HEK293 (cell line): ENCODE measurements around the gene ARPC3.

Experiments used
- CTCF ChIA-PET: fragments of 350-600 bp; formaldehyde crosslinking; extraction: SDS; loops from one replicate; lab custom pipeline; 2021; ENCODE audit warnings: antibody characterized with exemption; lab: Yijun Ruan, JAX
- POLR2A ChIA-PET: fragments of 300-600 bp; formaldehyde crosslinking; extraction: SDS; loops from one replicate; lab custom pipeline; 2020; ENCODE audit warnings: antibody characterized with exemption, inconsistent platforms; lab: Yijun Ruan, JAX
- H3K27ac ChIP-seq: fragments of 200-500 bp; sonication (Bioruptor generic); 2 replicates; pipeline ENCODE4 v1.5.1; 2014; ENCODE audit warnings: low read depth, low read length, control low read depth, inconsistent platforms; ENCODE audit errors: extremely low read depth
- H3K36me3 ChIP-seq, 2 experiments: fragments of 200-500 bp in 1 of 2; sonication (Bioruptor generic) in 1 of 2; 1 replicate in 1 of 2; 2 replicates in 1 of 2; pipeline ENCODE4 v1.5.1; 2014 to 2017; ENCODE audit warnings: inconsistent platforms in 2 of 2, low read length in 2 of 2; ENCODE audit not compliant: control insufficient read depth in 2 of 2, insufficient read depth in 1 of 2
- H3K4me1 ChIP-seq: fragments of 200-500 bp; sonication (Bioruptor generic); 2 replicates; pipeline ENCODE4 v1.5.1; 2014; ENCODE audit warnings: mild to moderate bottlenecking, low read length, inconsistent platforms; ENCODE audit not compliant: control insufficient read depth, insufficient read depth
- H3K4me3 ChIP-seq: 2 replicates; pipeline ENCODE4 v1.5.1; 2011; ENCODE audit warnings: low read depth, mild to moderate bottlenecking, control low read depth, low read length, moderate library complexity
- H3K9me3 ChIP-seq: fragments of 200-500 bp; sonication (Bioruptor generic); 2 replicates; pipeline ENCODE4 v1.5.1; 2014; ENCODE audit warnings: low read depth, low read length, inconsistent platforms; ENCODE audit not compliant: control insufficient read depth, insufficient read depth
- HIC1 ChIP-seq: fragments of 450-650 bp; formaldehyde crosslinking; IDR thresholded peaks from 2 replicates; pipeline ENCODE4 v1.5.1; 2016; ENCODE audit warnings: missing biosample characterization, missing genetic modification characterization
- KLF1 ChIP-seq: fragments of 450-650 bp; formaldehyde crosslinking; IDR thresholded peaks from 2 replicates; pipeline ENCODE4 v1.5.1; 2016; ENCODE audit warnings: missing biosample characterization, missing genetic modification characterization
- PATZ1 ChIP-seq: fragments of 450-650 bp; formaldehyde crosslinking; IDR thresholded peaks from 2 replicates; pipeline ENCODE4 v1.5.1; 2016; ENCODE audit warnings: missing biosample characterization, missing genetic modification characterization
- SALL2 ChIP-seq: fragments of 450-650 bp; formaldehyde crosslinking; IDR thresholded peaks from 2 replicates; pipeline ENCODE4 v1.5.0; 2017; ENCODE audit warnings: missing biosample characterization, mild to moderate bottlenecking, missing genetic modification characterization, borderline replicate concordance
- ZBTB11 ChIP-seq: fragments of 450-650 bp; formaldehyde crosslinking; conservative IDR thresholded peaks from 2 replicates; pipeline ENCODE4 v1.5.1; 2016; ENCODE audit warnings: low read depth, missing biosample characterization, missing genetic modification characterization
- ZBTB48 ChIP-seq: fragments of 450-650 bp; formaldehyde crosslinking; IDR thresholded peaks from 2 replicates; pipeline ENCODE4 v1.5.1; 2016; ENCODE audit warnings: missing biosample characterization, missing genetic modification characterization
- ZBTB8A ChIP-seq: fragments of 450-650 bp; formaldehyde crosslinking; IDR thresholded peaks from 2 replicates; pipeline ENCODE4 v1.5.1; 2016; ENCODE audit warnings: missing biosample characterization, missing genetic modification characterization
- ZFP3 ChIP-seq: fragments of 450-650 bp; formaldehyde crosslinking; IDR thresholded peaks from 2 replicates; pipeline ENCODE4 v1.5.1; 2016; ENCODE audit warnings: low read depth, missing biosample characterization, missing genetic modification characterization
- ZFP69B ChIP-seq: fragments of 450-650 bp; formaldehyde crosslinking; IDR thresholded peaks from 2 replicates; pipeline ENCODE4 v1.5.1; 2016; ENCODE audit warnings: missing biosample characterization, missing genetic modification characterization
- ZNF114 ChIP-seq: fragments of 450-650 bp; formaldehyde crosslinking; IDR thresholded peaks from 2 replicates; pipeline ENCODE4 v1.5.0; 2017; ENCODE audit warnings: missing biosample characterization, missing genetic modification characterization
- ZNF155 ChIP-seq: fragments of 450-650 bp; formaldehyde crosslinking; IDR thresholded peaks from 2 replicates; pipeline ENCODE4 v1.5.1; 2016; ENCODE audit warnings: missing biosample characterization, missing genetic modification characterization
- ZNF2 ChIP-seq: fragments of 450-650 bp; formaldehyde crosslinking; IDR thresholded peaks from 2 replicates; pipeline ENCODE4 v1.5.1; 2016; ENCODE audit warnings: missing biosample characterization, missing genetic modification characterization
- ZNF211 ChIP-seq: fragments of 450-650 bp; formaldehyde crosslinking; IDR thresholded peaks from 2 replicates; pipeline ENCODE4 v1.5.1; 2016; ENCODE audit warnings: low read depth, missing biosample characterization, missing genetic modification characterization
- ZNF302 ChIP-seq: fragments of 450-650 bp; formaldehyde crosslinking; IDR thresholded peaks from 2 replicates; pipeline ENCODE4 v1.5.1; 2016; ENCODE audit warnings: missing biosample characterization, missing genetic modification characterization, low read depth
- ZNF335 ChIP-seq: fragments of 450-650 bp; formaldehyde crosslinking; conservative IDR thresholded peaks from 2 replicates; pipeline ENCODE4 v1.5.1; 2016; ENCODE audit warnings: missing biosample characterization, missing genetic modification characterization
- ZNF366 ChIP-seq: fragments of 450-650 bp; formaldehyde crosslinking; conservative IDR thresholded peaks from 2 replicates; pipeline ENCODE4 v1.5.1; 2016; ENCODE audit warnings: missing biosample characterization, missing genetic modification characterization
- ZNF521 ChIP-seq: fragments of 450-650 bp; formaldehyde crosslinking; IDR thresholded peaks from 2 replicates; pipeline ENCODE4 v1.5.1; 2017; ENCODE audit warnings: missing biosample characterization, mild to moderate bottlenecking, missing genetic modification characterization
- ZNF530 ChIP-seq: fragments of 450-650 bp; formaldehyde crosslinking; IDR thresholded peaks from 2 replicates; pipeline ENCODE4 v1.5.1; 2016; ENCODE audit warnings: low read depth, missing biosample characterization, missing genetic modification characterization
- ZNF585B ChIP-seq: fragments of 450-650 bp; formaldehyde crosslinking; IDR thresholded peaks from 2 replicates; pipeline ENCODE4 v1.5.1; 2016; ENCODE audit warnings: missing biosample characterization, missing genetic modification characterization
- ZNF664 ChIP-seq: fragments of 450-650 bp; formaldehyde crosslinking; IDR thresholded peaks from 2 replicates; pipeline ENCODE4 v1.5.1; 2016; ENCODE audit warnings: missing biosample characterization, missing genetic modification characterization
- ZNF677 ChIP-seq: fragments of 450-650 bp; IDR thresholded peaks from 2 replicates; pipeline ENCODE4 v1.5.0; 2018; ENCODE audit warnings: missing biosample characterization, mild to moderate bottlenecking, missing genetic modification characterization, moderate library complexity
- ZNF692 ChIP-seq: fragments of 450-650 bp; formaldehyde crosslinking; IDR thresholded peaks from 2 replicates; pipeline ENCODE4 v1.5.1; 2016; ENCODE audit warnings: missing biosample characterization, missing genetic modification characterization
- ZNF704 ChIP-seq: fragments of 450-650 bp; formaldehyde crosslinking; IDR thresholded peaks from 2 replicates; pipeline ENCODE4 v1.5.1; 2016; ENCODE audit warnings: missing biosample characterization, missing genetic modification characterization
- ZNF707 ChIP-seq: fragments of 450-650 bp; formaldehyde crosslinking; IDR thresholded peaks from 2 replicates; pipeline ENCODE4 v1.5.1; 2016; ENCODE audit warnings: missing biosample characterization, missing genetic modification characterization
- ZNF76 ChIP-seq: fragments of 450-650 bp; formaldehyde crosslinking; IDR thresholded peaks from 2 replicates; pipeline ENCODE4; 2016; ENCODE audit warnings: low read depth, missing biosample characterization, missing genetic modification characterization, borderline replicate concordance
- ZSCAN16 ChIP-seq: fragments of 450-650 bp; formaldehyde crosslinking; IDR thresholded peaks from 2 replicates; pipeline ENCODE4 v1.5.1; 2016; ENCODE audit warnings: missing biosample characterization, missing genetic modification characterization

ARPC3 gene

GRCh38 chr12:110467847-110468213 lies 17.7 kb upstream of the ARPC3 start:
- Histone ChIP-seq H3K4me3 (peak overlapping the region; percentile 78), H3K36me3 (peaks cover 24% of the 10 kb centered on the region in 2 experiments; a peak in 2 of 3 replicates), H3K9me3 (no peaks in the 10 kb centered on the region), H3K27ac (peak overlapping the region; percentile 19; the same call in 1 of the 2 replicates), H3K4me1 (peaks cover 5% of the 10 kb centered on the region; the same call in 1 of the 2 replicates)
- ChIA-PET CTCF (interaction anchor here (0.6 to 2.7 kb wide), 11 partner anchors 11 to 421 kb away, joined by 3 to 23 read pairs (median 4); partner anchors contain the start of gene ARPC3), POLR2A (interaction anchor here (0.6 to 3.2 kb wide), 27 partner anchors 10 to 367 kb away, joined by 3 to 44 read pairs (median 3); partner anchors contain the start of genes ARPC3, ATP2A2, IFT81 and PPP1CC)
- TF ChIP-seq ZFP3 (peak; percentile 71), ZNF585B (tag by site-specific recombination) (no peak), ZSCAN16 (no peak), ZNF677 (tag by site-specific recombination) (no peak), ZNF692 (tag by site-specific recombination) (peak; percentile 72; the same call in 1 of the 2 replicates), ZNF707 (tag by site-specific recombination) (no peak), ZNF2 (tag by site-specific recombination) (no peak), ZNF335 (tag by site-specific recombination) (peak; percentile 79), ZNF155 (tag by site-specific recombination) (no peak), ZBTB48 (tag by site-specific recombination) (peak; percentile 96), ZNF704 (tag by site-specific recombination) (no peak), ZNF302 (tag by site-specific recombination) (no peak), ZNF366 (tag by site-specific recombination) (no peak), ZNF211 (tag by site-specific recombination) (no peak), ZBTB11 (tag by site-specific recombination) (0 out of 2 replicates have a peak, but pooled peaks have one; percentile 18), SALL2 (tag by site-specific recombination) (no peak), ZNF114 (no peak), PATZ1 (tag by site-specific recombination) (no peak), ZNF521 (tag by site-specific recombination) (no peak), ZNF76 (tag by site-specific recombination) (peak; percentile 15; the same call in 1 of the 2 replicates), ZFP69B (tag by site-specific recombination) (peak; percentile 47; the same call in 1 of the 2 replicates), ZNF530 (tag by site-specific recombination) (no peak), KLF1 (no peak), HIC1 (tag by site-specific recombination) (peak; percentile 55; the same call in 1 of the 2 replicates), ZNF664 (tag by site-specific recombination) (no peak), ZBTB8A (tag by site-specific recombination) (no peak)
